DMS114 treated with DMSO at 0.1 percent for 48 hours (cell line): ENCODE data around the gene HIBCH.
"Not testable (repeated sequence)": the region's sequence is repeated elsewhere in the genome, so short reads cannot be mapped to it uniquely, and the experiment has no call there.

Experiments
- DNase-seq: peaks from one replicate; lab custom pipeline; 2025; ENCODE audit not compliant: unreplicated experiment; lab: John Stamatoyannopoulos, UW

HIBCH gene

GRCh38 chr2:190162851-190163250 lies 156.8 kb downstream of the HIBCH start:
- DNase-seq, result no peak

GRCh38 chr2:190159453-190159852 lies 160.2 kb downstream of the HIBCH start:
- no peak for DNase-seq

GRCh38 chr2:190158798-190159434 lies 160.7 kb downstream of the HIBCH start:
- DNase-seq, result no peak

- DNase-seq, result not testable (repeated sequence)
Measured at GRCh38 chr2:190157613-190158528, 161.8 kb downstream of the HIBCH start.

GRCh38 chr2:190156530-190157212 lies 163.0 kb downstream of the HIBCH start:
- no peak for DNase-seq
